Measurements from ENCODE around the gene NUDT6.

GRCh38 chr4:122920473-122920872 is 1.9 kb downstream of the NUDT6 start:
- no peak for TF ChIP-seq POLR2A (IDR thresholded peaks at IDR 0.05; ENCODE audit: extremely low read depth, insufficient read length)
- TF ChIP-seq, protein P1, sequence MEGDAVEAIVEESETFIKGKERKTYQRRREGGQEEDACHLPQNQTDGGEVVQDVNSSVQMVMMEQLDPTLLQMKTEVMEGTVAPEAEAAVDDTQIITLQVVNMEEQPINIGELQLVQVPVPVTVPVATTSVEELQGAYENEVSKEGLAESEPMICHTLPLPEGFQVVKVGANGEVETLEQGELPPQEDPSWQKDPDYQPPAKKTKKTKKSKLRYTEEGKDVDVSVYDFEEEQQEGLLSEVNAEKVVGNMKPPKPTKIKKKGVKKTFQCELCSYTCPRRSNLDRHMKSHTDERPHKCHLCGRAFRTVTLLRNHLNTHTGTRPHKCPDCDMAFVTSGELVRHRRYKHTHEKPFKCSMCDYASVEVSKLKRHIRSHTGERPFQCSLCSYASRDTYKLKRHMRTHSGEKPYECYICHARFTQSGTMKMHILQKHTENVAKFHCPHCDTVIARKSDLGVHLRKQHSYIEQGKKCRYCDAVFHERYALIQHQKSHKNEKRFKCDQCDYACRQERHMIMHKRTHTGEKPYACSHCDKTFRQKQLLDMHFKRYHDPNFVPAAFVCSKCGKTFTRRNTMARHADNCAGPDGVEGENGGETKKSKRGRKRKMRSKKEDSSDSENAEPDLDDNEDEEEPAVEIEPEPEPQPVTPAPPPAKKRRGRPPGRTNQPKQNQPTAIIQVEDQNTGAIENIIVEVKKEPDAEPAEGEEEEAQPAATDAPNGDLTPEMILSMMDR (IDR thresholded peaks at IDR 0.05; ENCODE audit: low read depth, low read length): no peak
